A549 (cell line): ENCODE data around the gene TSPAN1.

Experiments used
- HOXA7 ChIP-seq: fragments of 250-450 bp; sonication (Bioruptor Pico); IDR thresholded peaks from 2 replicates; pipeline ENCODE4 v1.5.0; 2020; ENCODE audit warnings: mild to moderate bottlenecking, moderate library complexity
- NFE2L2 ChIP-seq: fragments of 150-350 bp; conservative IDR thresholded peaks from 2 replicates; pipeline ENCODE4 v1.6.1; 2014; ENCODE audit warnings: low read length
- POLR2A ChIP-seq: IDR thresholded peaks from 2 replicates; pipeline ENCODE4 v1.6.1; 2012; ENCODE audit warnings: mild to moderate bottlenecking, low read length
- SREBF2 ChIP-seq: fragments of 450-650 bp; IDR thresholded peaks from 2 replicates; pipeline ENCODE4 v1.6.1; 2014; ENCODE audit warnings: mild to moderate bottlenecking, moderate library complexity
- ZNF302 ChIP-seq: fragments of 250-450 bp; sonication (Bioruptor Pico); IDR thresholded peaks from 2 replicates; pipeline ENCODE4 v1.9.0; 2021; ENCODE audit warnings: inconsistent platforms, mild to moderate bottlenecking, moderate library complexity
- TF ChIP-seq, protein P1 (sequence below): fragments of >200 bp; sonication (Bioruptor Twin); formaldehyde crosslinking; IDR thresholded peaks from 3 replicates; pipeline ENCODE4 v1.5.1; 2016
- TF ChIP-seq, protein P2 (sequence below): IDR thresholded peaks from 2 replicates; pipeline ENCODE4 v1.6.1; 2012

DNA sequence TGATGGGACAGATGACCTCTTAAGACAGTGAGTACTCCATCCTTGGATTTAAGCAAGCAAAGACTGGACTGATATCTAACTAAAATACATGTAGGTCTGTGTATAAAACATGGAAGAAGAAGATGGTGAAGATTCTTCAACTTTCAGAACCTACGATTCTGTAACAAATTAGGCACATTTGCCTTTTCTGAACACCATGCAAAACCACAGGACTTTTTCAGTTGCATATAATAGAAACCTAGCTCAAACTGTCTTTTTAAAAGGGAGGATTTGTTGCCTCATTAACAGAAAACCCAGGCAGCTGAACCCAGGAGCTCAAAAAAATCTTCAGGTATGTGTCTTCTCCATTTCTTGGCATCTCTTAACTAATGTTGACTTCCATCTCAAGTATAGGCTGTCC is 14.7 kb upstream of the TSPAN1 start:
- TF ChIP-seq POLR2A (no peak), NFE2L2 (no peak), ZNF302 (no peak), SREBF2 (no peak), HOXA7 (CRISPR knock-in tag) (no peak)
- TF ChIP-seq, protein P1, sequence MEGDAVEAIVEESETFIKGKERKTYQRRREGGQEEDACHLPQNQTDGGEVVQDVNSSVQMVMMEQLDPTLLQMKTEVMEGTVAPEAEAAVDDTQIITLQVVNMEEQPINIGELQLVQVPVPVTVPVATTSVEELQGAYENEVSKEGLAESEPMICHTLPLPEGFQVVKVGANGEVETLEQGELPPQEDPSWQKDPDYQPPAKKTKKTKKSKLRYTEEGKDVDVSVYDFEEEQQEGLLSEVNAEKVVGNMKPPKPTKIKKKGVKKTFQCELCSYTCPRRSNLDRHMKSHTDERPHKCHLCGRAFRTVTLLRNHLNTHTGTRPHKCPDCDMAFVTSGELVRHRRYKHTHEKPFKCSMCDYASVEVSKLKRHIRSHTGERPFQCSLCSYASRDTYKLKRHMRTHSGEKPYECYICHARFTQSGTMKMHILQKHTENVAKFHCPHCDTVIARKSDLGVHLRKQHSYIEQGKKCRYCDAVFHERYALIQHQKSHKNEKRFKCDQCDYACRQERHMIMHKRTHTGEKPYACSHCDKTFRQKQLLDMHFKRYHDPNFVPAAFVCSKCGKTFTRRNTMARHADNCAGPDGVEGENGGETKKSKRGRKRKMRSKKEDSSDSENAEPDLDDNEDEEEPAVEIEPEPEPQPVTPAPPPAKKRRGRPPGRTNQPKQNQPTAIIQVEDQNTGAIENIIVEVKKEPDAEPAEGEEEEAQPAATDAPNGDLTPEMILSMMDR: no peak
- TF ChIP-seq, protein P2, sequence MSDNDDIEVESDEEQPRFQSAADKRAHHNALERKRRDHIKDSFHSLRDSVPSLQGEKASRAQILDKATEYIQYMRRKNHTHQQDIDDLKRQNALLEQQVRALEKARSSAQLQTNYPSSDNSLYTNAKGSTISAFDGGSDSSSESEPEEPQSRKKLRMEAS: no peak
